ENCODE measurements around the gene HSD17B8.
A peak's percentile ranks its signal among the peaks of the same experiment; 100 is the strongest.

The HSD17B8 gene

GRCh38 chr6:33241968-33242367 is 37.5 kb downstream of the HSD17B8 start:
- TF ChIP-seq FOXP2 (optimal IDR thresholded peaks at IDR 0.05; ENCODE audit: borderline replicate concordance, extremely low read depth, extremely low read length, insufficient read depth) (no peak), POLR2AphosphoS5 (IDR thresholded peaks at IDR 0.05; ENCODE audit: low read depth, low read length) (no peak), TAF1 (IDR thresholded peaks at IDR 0.05; ENCODE audit: borderline replicate concordance, insufficient read depth, low read length) (no peak), REST (IDR thresholded peaks at IDR 0.05; ENCODE audit: insufficient read depth in 1 of 2, low read depth in 2 of 2, low read length in 2 of 2) (no peak), SIN3A (IDR thresholded peaks at IDR 0.05; ENCODE audit: borderline replicate concordance, insufficient read depth, low read length) (no peak)

- TF ChIP-seq POLR2AphosphoS5 (IDR thresholded peaks at IDR 0.05; ENCODE audit: low read depth, low read length) (no peak), REST (IDR thresholded peaks at IDR 0.05; ENCODE audit: insufficient read depth in 1 of 2, low read depth in 2 of 2, low read length in 2 of 2) (no peak), TAF1 (IDR thresholded peaks at IDR 0.05; ENCODE audit: borderline replicate concordance, insufficient read depth, low read length) (no peak)
These were observed 39.0 kb downstream of the HSD17B8 start for GRCh38 chr6:33243476-33243875.

DNA sequence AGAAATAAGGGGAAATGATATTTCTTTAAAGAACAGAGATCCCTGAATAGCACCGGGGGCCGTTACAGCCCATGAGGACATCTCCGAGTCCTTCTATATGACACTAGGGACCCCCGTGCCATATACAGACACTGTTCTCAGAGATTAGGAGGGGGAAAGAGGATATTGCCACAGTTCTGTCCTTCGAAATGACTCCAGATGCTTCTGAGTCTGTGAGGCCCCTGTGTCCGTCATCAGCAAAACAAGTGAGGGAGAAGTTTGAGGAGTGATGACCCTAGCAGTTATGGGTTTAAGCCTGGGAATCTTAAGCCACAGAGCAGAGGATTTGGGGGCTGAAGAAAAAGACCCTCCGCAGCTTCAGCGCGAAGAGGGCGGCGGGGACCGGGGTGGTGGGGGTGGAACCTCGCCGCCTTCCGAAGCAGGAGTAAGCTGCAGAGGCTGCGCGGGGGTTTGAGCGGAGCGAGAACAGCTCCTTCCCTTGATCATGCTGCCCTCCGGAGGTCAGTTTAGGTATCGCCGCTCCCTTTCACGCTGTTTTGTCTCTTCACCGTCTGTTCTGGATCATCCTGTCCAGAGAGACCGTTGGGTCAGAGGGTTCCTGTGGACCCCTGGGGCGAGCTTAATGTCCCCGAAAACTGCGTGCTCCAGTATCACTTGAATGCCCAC is 43.7 kb downstream of the HSD17B8 start:
- TF ChIP-seq POLR2AphosphoS5 (IDR thresholded peaks at IDR 0.05; ENCODE audit: low read depth, low read length) = no peak
- TF ChIP-seq TAF1 (IDR thresholded peaks at IDR 0.05; ENCODE audit: borderline replicate concordance, insufficient read depth, low read length) = no peak
- TF ChIP-seq REST (IDR thresholded peaks at IDR 0.05; ENCODE audit: insufficient read depth in 1 of 2, low read depth in 2 of 2, low read length in 2 of 2) = no peak
- TF ChIP-seq FOXP2 (optimal IDR thresholded peaks at IDR 0.05; ENCODE audit: borderline replicate concordance, extremely low read depth, extremely low read length, insufficient read depth) = peak; percentile 27
- TF ChIP-seq SIN3A (IDR thresholded peaks at IDR 0.05; ENCODE audit: borderline replicate concordance, insufficient read depth, low read length) = 0 out of 2 replicates have a peak, but pooled peaks have one; percentile 53

- no peak for TF ChIP-seq TAF1 (IDR thresholded peaks at IDR 0.05; ENCODE audit: borderline replicate concordance, insufficient read depth, low read length)
- TF ChIP-seq FOXP2 (optimal IDR thresholded peaks at IDR 0.05; ENCODE audit: borderline replicate concordance, extremely low read depth, extremely low read length, insufficient read depth) = peak; percentile 1
These were observed 44.1 kb downstream of the HSD17B8 start for GRCh38 chr6:33248643-33248931.

- TF ChIP-seq TAF1 (IDR thresholded peaks at IDR 0.05; ENCODE audit: borderline replicate concordance, insufficient read depth, low read length) = peak; percentile 74; the same call in 1 of the 2 replicates
- TF ChIP-seq FOXP2 (optimal IDR thresholded peaks at IDR 0.05; ENCODE audit: borderline replicate concordance, extremely low read depth, extremely low read length, insufficient read depth) = peak; percentile 72
- peak; percentile 53; the same call in 1 of the 2 replicates for TF ChIP-seq SIN3A (IDR thresholded peaks at IDR 0.05; ENCODE audit: borderline replicate concordance, insufficient read depth, low read length)
- TF ChIP-seq REST (IDR thresholded peaks at IDR 0.05; ENCODE audit: insufficient read depth in 1 of 2, low read depth in 2 of 2, low read length in 2 of 2) = peak; percentile 30 to 36; a peak in 1 of 4 replicates
- TF ChIP-seq POLR2AphosphoS5 (IDR thresholded peaks at IDR 0.05; ENCODE audit: low read depth, low read length) = peak; percentile 91
These were observed 44.7 kb downstream of the HSD17B8 start for GRCh38 chr6:33248932-33249731.
